ENCODE measurements around the gene FRMD4B.

The FRMD4B gene

DNA sequence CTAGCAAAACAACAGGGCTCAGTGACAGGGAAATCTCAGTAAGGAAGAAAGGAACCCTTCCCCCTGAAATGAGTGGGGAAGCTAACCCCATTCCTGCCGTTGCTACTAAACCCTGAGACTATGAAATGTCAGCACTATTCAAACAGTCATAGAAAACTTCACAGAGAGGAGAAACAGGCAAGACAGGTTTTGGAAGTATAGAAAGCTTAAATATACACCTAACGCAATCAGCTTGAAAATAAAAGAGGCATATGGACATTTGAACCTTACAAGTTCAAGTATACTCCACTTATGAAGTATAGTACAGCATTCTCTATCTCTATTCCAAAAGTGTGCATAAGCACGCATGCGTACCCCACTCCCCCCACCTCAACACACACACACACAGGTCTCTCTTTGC lies 17.6 kb upstream of the FRMD4B start:
- DNase-seq (ENCODE audit: extremely low read depth, insufficient read length) = no peak
- H3K36me3 ChIP-seq (ENCODE audit: control insufficient read depth, insufficient read depth, low read length) = no peaks in the 10 kb centered on the region
- H3K27me3 ChIP-seq (replicated peaks; ENCODE audit: control insufficient read depth, insufficient read depth, low read length) = no peaks in the 10 kb centered on the region; the same call in 1 of the 2 replicates
- no peak overlapping the region for H3K4me3 ChIP-seq (replicated peaks; ENCODE audit: low read depth, low read length)
- TF ChIP-seq, protein P1, sequence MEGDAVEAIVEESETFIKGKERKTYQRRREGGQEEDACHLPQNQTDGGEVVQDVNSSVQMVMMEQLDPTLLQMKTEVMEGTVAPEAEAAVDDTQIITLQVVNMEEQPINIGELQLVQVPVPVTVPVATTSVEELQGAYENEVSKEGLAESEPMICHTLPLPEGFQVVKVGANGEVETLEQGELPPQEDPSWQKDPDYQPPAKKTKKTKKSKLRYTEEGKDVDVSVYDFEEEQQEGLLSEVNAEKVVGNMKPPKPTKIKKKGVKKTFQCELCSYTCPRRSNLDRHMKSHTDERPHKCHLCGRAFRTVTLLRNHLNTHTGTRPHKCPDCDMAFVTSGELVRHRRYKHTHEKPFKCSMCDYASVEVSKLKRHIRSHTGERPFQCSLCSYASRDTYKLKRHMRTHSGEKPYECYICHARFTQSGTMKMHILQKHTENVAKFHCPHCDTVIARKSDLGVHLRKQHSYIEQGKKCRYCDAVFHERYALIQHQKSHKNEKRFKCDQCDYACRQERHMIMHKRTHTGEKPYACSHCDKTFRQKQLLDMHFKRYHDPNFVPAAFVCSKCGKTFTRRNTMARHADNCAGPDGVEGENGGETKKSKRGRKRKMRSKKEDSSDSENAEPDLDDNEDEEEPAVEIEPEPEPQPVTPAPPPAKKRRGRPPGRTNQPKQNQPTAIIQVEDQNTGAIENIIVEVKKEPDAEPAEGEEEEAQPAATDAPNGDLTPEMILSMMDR (IDR thresholded peaks at IDR 0.05; ENCODE audit: insufficient read depth, low read length, poor library complexity, severe bottlenecking) = no peak

DNA sequence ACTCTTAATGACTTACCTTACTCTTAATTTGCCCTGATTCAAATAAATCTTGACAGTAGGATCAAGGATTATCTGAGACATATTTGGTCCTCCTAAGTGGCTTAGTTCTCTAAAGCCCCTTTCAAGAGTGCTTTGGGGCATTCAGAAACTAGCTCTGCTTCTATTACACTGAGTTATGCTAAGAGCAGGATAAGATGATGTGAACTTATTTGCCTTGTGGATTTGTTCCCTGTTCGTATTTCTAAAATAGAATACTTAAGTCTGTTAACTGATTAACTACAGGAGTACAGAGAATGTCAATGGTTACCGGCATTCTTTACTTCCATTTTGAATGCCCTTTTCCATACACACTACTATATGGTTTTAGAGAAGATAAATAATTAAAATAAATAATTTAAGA lies 14.8 kb upstream of the FRMD4B start:
- TF ChIP-seq, protein P1 (IDR thresholded peaks at IDR 0.05; ENCODE audit: insufficient read depth, low read length, poor library complexity, severe bottlenecking) = no peak
- Histone ChIP-seq H3K4me3 (replicated peaks; ENCODE audit: low read depth, low read length) (no peak overlapping the region), H3K36me3 (ENCODE audit: control insufficient read depth, insufficient read depth, low read length) (no peaks in the 10 kb centered on the region), H3K27me3 (replicated peaks; ENCODE audit: control insufficient read depth, insufficient read depth, low read length) (no peaks in the 10 kb centered on the region; the same call in 1 of the 2 replicates)
- DNase-seq (ENCODE audit: extremely low read depth, insufficient read length) = no peak

DNA sequence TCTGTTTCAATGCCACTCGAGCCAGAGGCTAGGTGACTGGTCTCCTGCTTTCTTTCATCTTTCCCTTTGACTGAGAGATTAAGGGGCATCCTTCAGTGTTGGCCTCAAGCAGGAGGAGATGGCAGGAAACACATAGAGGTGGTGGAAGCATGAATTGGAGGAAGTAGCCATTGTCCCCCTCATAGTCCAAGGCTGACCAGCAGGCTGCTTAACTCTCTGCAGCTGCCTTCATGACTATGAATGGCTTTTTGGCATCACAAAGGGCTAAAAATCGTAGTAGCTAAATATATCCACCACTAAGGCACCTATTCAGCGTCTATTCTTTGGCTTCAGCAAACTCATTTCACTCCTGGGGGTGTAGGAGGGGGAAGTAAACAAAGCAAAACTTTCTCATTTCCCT lies 7.0 kb upstream of the FRMD4B start:
- Histone ChIP-seq H3K4me3 (replicated peaks; ENCODE audit: low read depth, low read length) (no peak overlapping the region), H3K27me3 (replicated peaks; ENCODE audit: control insufficient read depth, insufficient read depth, low read length) (no peaks in the 10 kb centered on the region; the same call in 1 of the 2 replicates), H3K36me3 (ENCODE audit: control insufficient read depth, insufficient read depth, low read length) (no peaks in the 10 kb centered on the region)
- TF ChIP-seq, protein P1 (IDR thresholded peaks at IDR 0.05; ENCODE audit: insufficient read depth, low read length, poor library complexity, severe bottlenecking) = no peak
- DNase-seq (ENCODE audit: extremely low read depth, insufficient read length) = no peak

DNA sequence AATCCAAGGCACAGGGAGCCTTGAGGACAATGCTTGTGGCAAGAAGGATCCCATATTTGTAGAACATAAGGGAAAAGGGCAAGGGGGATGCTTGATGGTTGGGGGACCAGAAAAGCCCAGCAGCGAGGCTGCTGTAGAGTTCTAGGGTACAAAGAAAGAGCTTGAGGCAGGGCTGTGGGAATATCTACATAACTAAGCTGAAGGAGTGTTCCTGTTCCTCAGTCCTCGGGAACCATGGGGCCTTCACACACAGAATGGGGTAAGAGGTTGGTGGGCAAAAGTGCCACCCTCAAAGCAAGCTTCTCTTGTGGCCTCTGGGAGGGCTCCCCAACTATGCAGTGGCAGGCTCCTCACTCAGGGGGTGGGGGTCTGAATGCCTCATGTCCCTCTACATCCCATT lies 6.5 kb upstream of the FRMD4B start:
- H3K36me3 ChIP-seq (ENCODE audit: control insufficient read depth, insufficient read depth, low read length) = no peaks in the 10 kb centered on the region
- no peak overlapping the region for H3K4me3 ChIP-seq (replicated peaks; ENCODE audit: low read depth, low read length)
- no peak for DNase-seq (ENCODE audit: extremely low read depth, insufficient read length)
- TF ChIP-seq, protein P1 (IDR thresholded peaks at IDR 0.05; ENCODE audit: insufficient read depth, low read length, poor library complexity, severe bottlenecking) = no peak
- no peaks in the 10 kb centered on the region; the same call in 1 of the 2 replicates for H3K27me3 ChIP-seq (replicated peaks; ENCODE audit: control insufficient read depth, insufficient read depth, low read length)

DNA sequence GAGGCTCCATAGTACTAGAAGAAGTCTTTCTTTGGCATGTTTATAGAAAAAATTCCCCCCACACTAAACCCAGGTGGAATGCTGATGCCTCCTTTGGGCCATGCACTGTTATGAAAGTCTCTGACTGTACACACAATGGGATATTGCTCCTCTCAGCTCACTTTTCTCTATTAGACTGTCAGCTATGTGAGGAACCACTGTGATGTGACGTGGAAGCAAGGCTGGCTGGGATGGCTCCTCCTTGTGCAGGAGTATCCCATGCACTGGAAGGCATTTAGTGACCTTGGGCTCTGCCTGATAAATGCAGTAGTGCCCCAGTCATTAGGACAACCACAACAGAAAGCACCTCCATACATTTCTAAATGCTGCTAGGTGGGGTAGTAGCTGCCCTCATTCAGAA lies 5.7 kb upstream of the FRMD4B start:
- DNase-seq (ENCODE audit: extremely low read depth, insufficient read length) = no peak
- Histone ChIP-seq H3K36me3 (ENCODE audit: control insufficient read depth, insufficient read depth, low read length) (no peaks in the 10 kb centered on the region), H3K4me3 (replicated peaks; ENCODE audit: low read depth, low read length) (no peak overlapping the region), H3K27me3 (replicated peaks; ENCODE audit: control insufficient read depth, insufficient read depth, low read length) (no peaks in the 10 kb centered on the region; the same call in 1 of the 2 replicates)
- TF ChIP-seq, protein P1 (IDR thresholded peaks at IDR 0.05; ENCODE audit: insufficient read depth, low read length, poor library complexity, severe bottlenecking) = no peak

DNA sequence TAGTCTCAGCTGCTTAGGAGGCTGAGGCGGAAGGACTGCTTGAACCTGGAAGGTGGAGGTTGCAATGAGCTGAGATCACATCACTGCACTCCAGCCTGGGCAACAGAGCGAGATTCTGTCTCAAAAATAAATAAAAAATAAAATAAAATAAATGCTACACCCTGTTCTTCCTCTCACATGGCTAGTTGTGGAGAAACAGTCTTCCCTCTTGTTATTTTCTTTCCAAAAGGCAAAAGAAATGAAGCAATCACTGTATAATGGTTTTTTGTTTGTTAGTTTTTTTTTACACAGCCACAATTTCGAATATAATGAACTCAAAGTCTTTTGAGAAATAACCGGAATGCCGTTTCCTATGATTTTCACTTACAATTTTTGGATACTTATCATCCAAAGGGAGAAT lies 4.9 kb upstream of the FRMD4B start:
- H3K4me3 ChIP-seq (replicated peaks; ENCODE audit: low read depth, low read length) = no peak overlapping the region
- no peaks in the 10 kb centered on the region for H3K36me3 ChIP-seq (ENCODE audit: control insufficient read depth, insufficient read depth, low read length)
- no peaks in the 10 kb centered on the region; the same call in none of the 2 replicates for H3K27me3 ChIP-seq (replicated peaks; ENCODE audit: control insufficient read depth, insufficient read depth, low read length)
- DNase-seq (ENCODE audit: extremely low read depth, insufficient read length) = no peak
- TF ChIP-seq, protein P1 (IDR thresholded peaks at IDR 0.05; ENCODE audit: insufficient read depth, low read length, poor library complexity, severe bottlenecking) = no peak

All from GM06990 (cell line).